BJ (cell line): Measurements from ENCODE around the gene GALNT2. TPM values are rescaled to one million over a fixed set of nuclear protein-coding genes. Genes with fewer than 3 reads are reported as not detected.

Experiments
- CTCF ChIA-PET: fragments of 350-600 bp; formaldehyde crosslinking; extraction: SDS; loops from one replicate; lab custom pipeline; 2021; ENCODE audit warnings: antibody characterized with exemption, inconsistent platforms; lab: Yijun Ruan, JAX
- POLR2A ChIA-PET: fragments of 300-600 bp; sonication (Branson Sonifier 250); formaldehyde crosslinking; extraction: SDS; loops from one replicate; lab custom pipeline; 2021; ENCODE audit warnings: antibody characterized with exemption; lab: Charles Lee
- DNase-seq: peaks from one replicate; pipeline ENCODE4 v3.0.0-alpha.2; 2011; ENCODE audit warnings: low read depth
- H3K27me3 ChIP-seq: 2 replicates; pipeline ENCODE4 v1.6.0; 2011; ENCODE audit warnings: low read length; ENCODE audit not compliant: control insufficient read depth, insufficient read depth
- H3K36me3 ChIP-seq: 2 replicates; pipeline ENCODE4 v1.5.1; 2011; ENCODE audit warnings: low read length; ENCODE audit not compliant: control insufficient read depth, insufficient read depth
- H3K4me3 ChIP-seq: 2 replicates; pipeline ENCODE4 v1.5.1; 2011; ENCODE audit warnings: low read depth, mild to moderate bottlenecking, control low read depth, low read length
- CTCF ChIP-seq: IDR thresholded peaks from 2 replicates; pipeline ENCODE4 v1.5.1; 2011; ENCODE audit warnings: low read depth, mild to moderate bottlenecking, control low read depth, inconsistent platforms, low read length, moderate library complexity; ENCODE audit not compliant: insufficient read depth
- polyA plus RNA-seq: library from polyadenylated mRNA; depleted of rRNA; stranded (reverse); fragments of >200 nt; gene quantifications from 2 replicates; pipeline ENCODE4 v1.2.3, GENCODE V29; 2011

Gene GALNT2
- polyA plus RNA-seq, 1 experiment = 90.9 TPM

- Histone ChIP-seq H3K27me3 (no peaks in the 10 kb centered on the region), H3K4me3 (no peak overlapping the region), H3K36me3 (peaks cover 3% of the 10 kb centered on the region)
- POLR2A ChIA-PET = no interaction called here
- DNase-seq = no peak
- CTCF ChIA-PET = interaction anchor here (1.0 kb wide), 1 partner anchor 14 kb away, joined by 3 read pairs; no protein-coding TSS in a partner anchor
- no peak for TF ChIP-seq CTCF
Measured at GRCh38 chr1:230199554-230199953, 132.5 kb downstream of the GALNT2 start.

- CTCF ChIA-PET = no interaction called here
- no peak for TF ChIP-seq CTCF
- Histone ChIP-seq H3K4me3 (no peak overlapping the region), H3K27me3 (no peaks in the 10 kb centered on the region), H3K36me3 (peaks cover 3% of the 10 kb centered on the region)
- POLR2A ChIA-PET = no interaction called here
- no peak for DNase-seq
Measured at GRCh38 chr1:230200276-230200675, 133.2 kb downstream of the GALNT2 start.

GRCh38 chr1:230201445-230201844, 134.4 kb downstream of the GALNT2 start:
- Histone ChIP-seq H3K27me3 (no peaks in the 10 kb centered on the region), H3K4me3 (no peak overlapping the region), H3K36me3 (peaks cover 3% of the 10 kb centered on the region)
- DNase-seq = no peak
- ChIA-PET CTCF (no interaction called here), POLR2A (no interaction called here)
- no peak for TF ChIP-seq CTCF

- Histone ChIP-seq H3K27me3 (no peaks in the 10 kb centered on the region), H3K4me3 (no peak overlapping the region), H3K36me3 (no peaks in the 10 kb centered on the region)
- DNase-seq = no peak
- POLR2A ChIA-PET = no interaction called here
- CTCF ChIA-PET = interaction anchor here (1.1 to 1.4 kb wide), 2 partner anchors 10 to 15 kb away, joined by 3 to 4 read pairs; no protein-coding TSS in a partner anchor
- TF ChIP-seq CTCF = no peak
Measured at GRCh38 chr1:230204842-230205241, 137.8 kb downstream of the GALNT2 start.

GRCh38 chr1:230205719-230206198, 138.7 kb downstream of the GALNT2 start:
- no peak for DNase-seq
- POLR2A ChIA-PET = no interaction called here
- no peaks in the 10 kb centered on the region for H3K27me3 ChIP-seq
- H3K36me3 ChIP-seq = no peaks in the 10 kb centered on the region
- no peak overlapping the region for H3K4me3 ChIP-seq
- CTCF ChIA-PET = interaction anchor here (1.0 to 1.4 kb wide), 2 partner anchors 9 to 17 kb away, joined by 3 to 4 read pairs; no protein-coding TSS in a partner anchor
- no peak for TF ChIP-seq CTCF
